ENCODE results near the gene CDK14. TPM values are rescaled to one million over a fixed set of nuclear protein-coding genes. Genes with fewer than 3 reads are reported as not detected.

CDK14 gene
- total and polyA plus RNA-seq, 4 donors: 4.2 to 12.4 (median 7.4) TPM

DNA sequence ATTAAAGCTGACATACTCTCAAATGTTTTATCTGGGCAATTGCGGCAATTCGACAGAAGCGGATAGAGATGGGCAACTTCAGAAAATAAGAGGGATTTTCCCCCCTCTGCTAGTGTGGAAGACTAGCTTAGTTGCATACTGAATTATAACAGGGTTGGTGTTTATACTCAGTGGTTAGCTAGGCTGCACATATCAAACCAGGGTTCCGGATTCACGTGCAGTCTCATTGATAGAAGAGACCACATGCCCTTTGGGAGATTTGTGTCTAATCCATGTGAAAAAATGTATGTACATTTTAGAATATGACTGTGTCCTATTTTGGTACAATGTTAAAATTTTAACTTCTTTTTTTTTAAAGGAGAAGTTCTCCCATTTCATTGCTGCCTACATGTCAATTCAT is 531.2 kb downstream of the CDK14 start:
- H3K9me3 ChIP-seq (ENCODE audit: control insufficient read depth in 4 of 4, low read length in 3 of 4): no peaks in the 10 kb centered on the region

DNA sequence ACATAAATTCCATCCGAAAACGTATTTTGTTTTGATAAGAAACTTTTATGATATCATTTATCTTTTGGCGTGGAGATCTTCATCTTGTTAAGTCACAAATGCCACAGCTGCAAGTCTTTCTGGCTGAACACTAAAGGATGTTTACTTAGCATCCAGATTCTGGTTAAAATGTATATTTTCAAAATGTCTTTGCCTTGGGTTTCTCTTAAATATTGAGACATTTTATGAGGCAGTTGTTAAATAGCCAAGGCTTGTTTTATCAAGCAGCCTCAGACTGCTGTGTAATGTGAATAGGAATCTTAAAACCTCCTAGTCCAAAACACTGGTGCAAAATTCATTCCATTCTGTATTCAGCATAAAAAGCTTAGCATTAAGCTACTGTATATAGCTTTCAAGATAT is 531.8 kb downstream of the CDK14 start:
- 76% methylated on average over 3 of the region's 3 CpGs for WGBS
- H3K4me1 ChIP-seq (ENCODE audit: control insufficient read depth in 4 of 4, insufficient read depth in 4 of 4, low read length in 3 of 4): peaks cover 0 to 4% (median 1%) of the 10 kb centered on the region in 4 donors
- no peaks in the 10 kb centered on the region for H3K9me3 ChIP-seq (ENCODE audit: control insufficient read depth in 4 of 4, low read length in 3 of 4)
- H3K27ac ChIP-seq (ENCODE audit: low read depth in 1 of 2, low read length in 2 of 2): no peak overlapping the region
- DNase-seq (ENCODE audit: low spot score): no peak
- H3K27me3 ChIP-seq (ENCODE audit: control insufficient read depth in 4 of 4, insufficient read depth in 4 of 4, low read length in 3 of 4): no peaks in the 10 kb centered on the region
- H3K36me3 ChIP-seq (ENCODE audit: control insufficient read depth in 4 of 4, insufficient read depth in 3 of 4, low read depth in 1 of 4, low read length in 3 of 4): peaks cover 0 to 4% (median 0%) of the 10 kb centered on the region in 4 donors
- TF ChIP-seq, protein P1, sequence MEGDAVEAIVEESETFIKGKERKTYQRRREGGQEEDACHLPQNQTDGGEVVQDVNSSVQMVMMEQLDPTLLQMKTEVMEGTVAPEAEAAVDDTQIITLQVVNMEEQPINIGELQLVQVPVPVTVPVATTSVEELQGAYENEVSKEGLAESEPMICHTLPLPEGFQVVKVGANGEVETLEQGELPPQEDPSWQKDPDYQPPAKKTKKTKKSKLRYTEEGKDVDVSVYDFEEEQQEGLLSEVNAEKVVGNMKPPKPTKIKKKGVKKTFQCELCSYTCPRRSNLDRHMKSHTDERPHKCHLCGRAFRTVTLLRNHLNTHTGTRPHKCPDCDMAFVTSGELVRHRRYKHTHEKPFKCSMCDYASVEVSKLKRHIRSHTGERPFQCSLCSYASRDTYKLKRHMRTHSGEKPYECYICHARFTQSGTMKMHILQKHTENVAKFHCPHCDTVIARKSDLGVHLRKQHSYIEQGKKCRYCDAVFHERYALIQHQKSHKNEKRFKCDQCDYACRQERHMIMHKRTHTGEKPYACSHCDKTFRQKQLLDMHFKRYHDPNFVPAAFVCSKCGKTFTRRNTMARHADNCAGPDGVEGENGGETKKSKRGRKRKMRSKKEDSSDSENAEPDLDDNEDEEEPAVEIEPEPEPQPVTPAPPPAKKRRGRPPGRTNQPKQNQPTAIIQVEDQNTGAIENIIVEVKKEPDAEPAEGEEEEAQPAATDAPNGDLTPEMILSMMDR (IDR thresholded peaks at IDR 0.05; ENCODE audit: low read depth, low read length, missing input control): no peak
- TF ChIP-seq TAF1 (conservative IDR thresholded peaks at IDR 0.05): no peak
- no peak for TF ChIP-seq EGR1 (IDR thresholded peaks at IDR 0.05; ENCODE audit: low read depth in 2 of 2)
- TF ChIP-seq RAD21 (IDR thresholded peaks at IDR 0.05): no peak
- no peak overlapping the region for H3K9ac ChIP-seq (ENCODE audit: low read depth in 1 of 2, low read length in 2 of 2)
- no peak overlapping the region for H3K4me3 ChIP-seq (ENCODE audit: low read depth in 1 of 3, low read length in 3 of 3)

More for the DNA sequence above, 531.2 kb downstream of the CDK14 start:
- TF ChIP-seq YY1 (IDR thresholded peaks at IDR 0.05): no peak
- no peak for TF ChIP-seq RAD21 (IDR thresholded peaks at IDR 0.05)
- TF ChIP-seq SP1 (IDR thresholded peaks at IDR 0.05): no peak
- TF ChIP-seq, protein P2, sequence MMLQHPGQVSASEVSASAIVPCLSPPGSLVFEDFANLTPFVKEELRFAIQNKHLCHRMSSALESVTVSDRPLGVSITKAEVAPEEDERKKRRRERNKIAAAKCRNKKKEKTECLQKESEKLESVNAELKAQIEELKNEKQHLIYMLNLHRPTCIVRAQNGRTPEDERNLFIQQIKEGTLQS (IDR thresholded peaks at IDR 0.05): no peak
- no peak for TF ChIP-seq FOXA2 (IDR thresholded peaks at IDR 0.05)
- TF ChIP-seq, protein P1 (IDR thresholded peaks at IDR 0.05; ENCODE audit: low read depth, low read length, missing input control): no peak
- TF ChIP-seq EGR1 (IDR thresholded peaks at IDR 0.05; ENCODE audit: low read depth in 2 of 2): no peak
- TF ChIP-seq FOXA1 (IDR thresholded peaks at IDR 0.05): no peak
- TF ChIP-seq GABPA (IDR thresholded peaks at IDR 0.05 in 1 of 2, conservative IDR thresholded peaks at IDR 0.05 in 1 of 2): no peak
- no peak for TF ChIP-seq JUND (IDR thresholded peaks at IDR 0.05)
- no peak for TF ChIP-seq TAF1 (conservative IDR thresholded peaks at IDR 0.05)
- TF ChIP-seq RXRA (IDR thresholded peaks at IDR 0.05): no peak
- no peak for TF ChIP-seq HNF4G (IDR thresholded peaks at IDR 0.05)
- Histone ChIP-seq H3K27ac (ENCODE audit: low read depth in 1 of 2, low read length in 2 of 2) (no peak overlapping the region), H3K4me1 (ENCODE audit: control insufficient read depth in 4 of 4, insufficient read depth in 4 of 4, low read length in 3 of 4) (peaks cover 0 to 4% (median 1%) of the 10 kb centered on the region in 4 donors), H3K36me3 (ENCODE audit: control insufficient read depth in 4 of 4, insufficient read depth in 3 of 4, low read depth in 1 of 4, low read length in 3 of 4) (peaks cover 0 to 7% (median 0%) of the 10 kb centered on the region in 4 donors), H3K4me3 (ENCODE audit: low read depth in 1 of 3, low read length in 3 of 3) (no peak overlapping the region), H3K9ac (ENCODE audit: low read depth in 1 of 2, low read length in 2 of 2) (no peak overlapping the region), H3K27me3 (ENCODE audit: control insufficient read depth in 4 of 4, insufficient read depth in 4 of 4, low read length in 3 of 4) (no peaks in the 10 kb centered on the region)
- 86% methylated on average over 5 of the region's 5 CpGs for WGBS
- no peak for DNase-seq (ENCODE audit: low spot score)

DNA sequence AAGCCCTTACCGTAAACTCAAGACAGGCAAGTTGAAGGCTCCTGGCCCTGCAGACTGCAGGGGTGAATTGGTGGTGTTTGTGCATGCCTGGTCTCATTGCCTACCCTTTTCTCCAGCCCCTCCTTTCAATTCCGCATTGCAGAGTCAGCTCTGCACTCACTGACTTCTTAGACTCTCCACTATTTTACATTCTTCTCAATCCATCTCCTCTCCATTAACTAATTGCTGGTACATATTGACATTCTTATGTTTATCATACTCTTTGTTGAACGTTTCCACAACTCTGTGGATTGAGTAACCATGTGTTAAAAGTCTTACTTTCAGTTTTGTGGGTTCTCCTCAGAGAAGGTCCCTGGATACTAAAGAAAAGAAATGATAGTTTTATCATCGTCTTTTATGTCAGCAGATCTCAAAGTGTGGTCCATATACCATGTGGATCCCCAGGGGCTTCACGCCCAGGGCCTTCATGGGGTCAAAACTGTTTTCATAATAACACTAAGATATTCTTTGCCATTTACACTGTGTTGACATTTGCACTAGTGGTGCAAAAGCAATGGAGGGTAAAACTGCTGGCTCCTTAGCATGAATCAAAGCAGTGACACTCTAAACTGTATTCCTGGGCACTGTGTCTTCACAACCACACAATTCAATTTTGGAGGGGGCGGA is 532.7 kb downstream of the CDK14 start:
- H3K9me3 ChIP-seq (ENCODE audit: control insufficient read depth in 4 of 4, low read length in 3 of 4): no peaks in the 10 kb centered on the region
- DNase-seq (ENCODE audit: low spot score): no peak
- peaks cover 0 to 4% (median 0%) of the 10 kb centered on the region in 4 donors for H3K36me3 ChIP-seq (ENCODE audit: control insufficient read depth in 4 of 4, insufficient read depth in 3 of 4, low read depth in 1 of 4, low read length in 3 of 4)
- H3K27me3 ChIP-seq (ENCODE audit: control insufficient read depth in 4 of 4, insufficient read depth in 4 of 4, low read length in 3 of 4): no peaks in the 10 kb centered on the region
- WGBS: 75% methylated on average over 6 of the region's 6 CpGs
- H3K4me3 ChIP-seq (ENCODE audit: low read depth in 1 of 3, low read length in 3 of 3): no peak overlapping the region
- H3K4me1 ChIP-seq (ENCODE audit: control insufficient read depth in 4 of 4, insufficient read depth in 4 of 4, low read length in 3 of 4): peaks cover 0 to 4% (median 1%) of the 10 kb centered on the region in 4 donors
- no peak overlapping the region for H3K9ac ChIP-seq (ENCODE audit: low read depth in 1 of 2, low read length in 2 of 2)
- no peak overlapping the region for H3K27ac ChIP-seq (ENCODE audit: low read depth in 1 of 2, low read length in 2 of 2)
- TF ChIP-seq RAD21 (IDR thresholded peaks at IDR 0.05) (no peak), RXRA (IDR thresholded peaks at IDR 0.05) (no peak), HNF4A (conservative IDR thresholded peaks at IDR 0.05) (no peak), SP1 (IDR thresholded peaks at IDR 0.05) (no peak), YY1 (IDR thresholded peaks at IDR 0.05) (no peak), NR2F2 (IDR thresholded peaks at IDR 0.05) (no peak), HNF4G (IDR thresholded peaks at IDR 0.05) (no peak)
- TF ChIP-seq, protein P1 (IDR thresholded peaks at IDR 0.05; ENCODE audit: low read depth, low read length, missing input control): no peak
- TF ChIP-seq, protein P3, sequence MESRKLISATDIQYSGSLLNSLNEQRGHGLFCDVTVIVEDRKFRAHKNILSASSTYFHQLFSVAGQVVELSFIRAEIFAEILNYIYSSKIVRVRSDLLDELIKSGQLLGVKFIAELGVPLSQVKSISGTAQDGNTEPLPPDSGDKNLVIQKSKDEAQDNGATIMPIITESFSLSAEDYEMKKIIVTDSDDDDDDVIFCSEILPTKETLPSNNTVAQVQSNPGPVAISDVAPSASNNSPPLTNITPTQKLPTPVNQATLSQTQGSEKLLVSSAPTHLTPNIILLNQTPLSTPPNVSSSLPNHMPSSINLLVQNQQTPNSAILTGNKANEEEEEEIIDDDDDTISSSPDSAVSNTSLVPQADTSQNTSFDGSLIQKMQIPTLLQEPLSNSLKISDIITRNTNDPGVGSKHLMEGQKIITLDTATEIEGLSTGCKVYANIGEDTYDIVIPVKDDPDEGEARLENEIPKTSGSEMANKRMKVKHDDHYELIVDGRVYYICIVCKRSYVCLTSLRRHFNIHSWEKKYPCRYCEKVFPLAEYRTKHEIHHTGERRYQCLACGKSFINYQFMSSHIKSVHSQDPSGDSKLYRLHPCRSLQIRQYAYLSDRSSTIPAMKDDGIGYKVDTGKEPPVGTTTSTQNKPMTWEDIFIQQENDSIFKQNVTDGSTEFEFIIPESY (IDR thresholded peaks at IDR 0.05): no peak
- TF ChIP-seq, protein P2 (IDR thresholded peaks at IDR 0.05): no peak
